Nephron (organoid): ENCODE data around the gene SCAPER.
A peak's percentile ranks its signal among the peaks of the same experiment; 100 is the strongest.
"Not testable (repeated sequence)": the region's sequence is repeated elsewhere in the genome, so short reads cannot be mapped to it uniquely, and the experiment has no call there.

Experiments used
- H3K27ac Mint-ChIP-seq, 3 experiments: 2 replicates each; pipeline ENCODE4 v1.8.0; 2020; ENCODE audit warnings: mixed read lengths in 3 of 3, mild to moderate bottlenecking in 2 of 3, moderate library complexity in 1 of 3
- H3K27me3 Mint-ChIP-seq: 2 replicates; pipeline ENCODE4 v1.8.0; 2021; ENCODE audit warnings: low read depth, mild to moderate bottlenecking, moderate library complexity, mixed read lengths
- H3K36me3 Mint-ChIP-seq: 2 replicates; pipeline ENCODE4 v1.8.0; 2020; ENCODE audit warnings: low read depth, mixed read lengths
- H3K4me1 Mint-ChIP-seq: 2 replicates; pipeline ENCODE4 v1.8.0; 2020; ENCODE audit warnings: mixed read lengths
- H3K4me3 Mint-ChIP-seq, 3 experiments: 2 replicates each; pipeline ENCODE4 v1.8.0; 2020; ENCODE audit warnings: mild to moderate bottlenecking in 3 of 3, mixed read lengths in 3 of 3, moderate library complexity in 2 of 3
- H3K9me3 Mint-ChIP-seq: 2 replicates; pipeline ENCODE4 v1.8.0; 2020; ENCODE audit warnings: mixed read lengths
- CTCF ChIP-seq, 3 experiments: fragments of 200-600 bp; sonication (generic); IDR thresholded peaks; one replicate each; pipeline ENCODE4 v1.5.0; 2021; ENCODE audit warnings: antibody characterized with exemption in 3 of 3; ENCODE audit not compliant: unreplicated experiment in 3 of 3

Gene SCAPER

GRCh38 chr15:76885212-76885611, 19.9 kb downstream of the SCAPER start:
- H3K27ac Mint-ChIP-seq = no peak overlapping the region

GRCh38 chr15:76875911-76876310, 29.2 kb downstream of the SCAPER start:
- Mint-ChIP-seq H3K27ac (no peak overlapping the region), H3K36me3 (peaks cover 9% of the 10 kb centered on the region), H3K27me3 (no peaks in the 10 kb centered on the region), H3K4me3 (no peak overlapping the region), H3K4me1 (no peaks in the 10 kb centered on the region), H3K9me3 (no peaks in the 10 kb centered on the region)
- no peak for TF ChIP-seq CTCF (IDR thresholded peaks at IDR 0.05; ENCODE audit: unreplicated experiment in 3 of 3)

More at GRCh38 chr15:76885212-76885611, 19.9 kb downstream of the SCAPER start:
- no peak overlapping the region for H3K4me3 Mint-ChIP-seq
- H3K36me3 Mint-ChIP-seq = peaks cover 57% of the 10 kb centered on the region
- no peaks in the 10 kb centered on the region for H3K4me1 Mint-ChIP-seq
- H3K27me3 Mint-ChIP-seq = no peaks in the 10 kb centered on the region
- no peak for TF ChIP-seq CTCF (IDR thresholded peaks at IDR 0.05; ENCODE audit: unreplicated experiment in 3 of 3)
- H3K9me3 Mint-ChIP-seq = peaks cover 24% of the 10 kb centered on the region

GRCh38 chr15:76873066-76873465, 32.1 kb downstream of the SCAPER start:
- not testable (repeated sequence) for H3K4me1 Mint-ChIP-seq, H3K36me3 Mint-ChIP-seq, H3K4me3 Mint-ChIP-seq, H3K27me3 Mint-ChIP-seq, H3K27ac Mint-ChIP-seq, H3K9me3 Mint-ChIP-seq

GRCh38 chr15:76871930-76872329, 33.2 kb downstream of the SCAPER start:
- Mint-ChIP-seq H3K27me3 (no peaks in the 10 kb centered on the region), H3K36me3 (peaks cover 9% of the 10 kb centered on the region), H3K27ac (no peak overlapping the region), H3K9me3 (no peaks in the 10 kb centered on the region), H3K4me1 (no peaks in the 10 kb centered on the region), H3K4me3 (no peak overlapping the region)
- no peak for TF ChIP-seq CTCF (IDR thresholded peaks at IDR 0.05; ENCODE audit: unreplicated experiment in 3 of 3)

- TF ChIP-seq CTCF (IDR thresholded peaks at IDR 0.05; ENCODE audit: unreplicated experiment in 3 of 3) = no peak
Observed at GRCh38 chr15:76868740-76869139, 36.4 kb downstream of the SCAPER start.

GRCh38 chr15:76866716-76867321, 38.3 kb downstream of the SCAPER start:
- Mint-ChIP-seq H3K4me3 (no peak overlapping the region), H3K4me1 (no peaks in the 10 kb centered on the region), H3K27ac (no peak overlapping the region)

More at GRCh38 chr15:76868740-76869139, 36.4 kb downstream of the SCAPER start:
- Mint-ChIP-seq H3K4me1 (no peaks in the 10 kb centered on the region), H3K27me3 (no peaks in the 10 kb centered on the region), H3K9me3 (no peaks in the 10 kb centered on the region), H3K4me3 (no peak overlapping the region), H3K36me3 (no peaks in the 10 kb centered on the region), H3K27ac (no peak overlapping the region)

More at GRCh38 chr15:76866716-76867321, 38.3 kb downstream of the SCAPER start:
- TF ChIP-seq CTCF (IDR thresholded peaks at IDR 0.05; ENCODE audit: unreplicated experiment in 3 of 3) = peak; percentile 54 to 72 (median 60)
- Mint-ChIP-seq H3K27me3 (no peaks in the 10 kb centered on the region), H3K36me3 (no peaks in the 10 kb centered on the region), H3K9me3 (no peaks in the 10 kb centered on the region)
